SK-N-SH (cell line): ENCODE data around the gene FOXD3. TPM values are rescaled to one million over a fixed set of nuclear protein-coding genes. Genes with fewer than 3 reads are reported as not detected.

ENCODE experiments used
- CTCF ChIA-PET: fragments of 300-600, 350-600 bp; formaldehyde crosslinking; extraction: SDS; loops from one replicate; lab custom pipeline; 2021; lab: Yijun Ruan, JAX
- POLR2A ChIA-PET: fragments of 350-600 bp; sonication (Branson Sonifier 250); formaldehyde crosslinking; extraction: SDS; loops from one replicate; lab custom pipeline; 2020; ENCODE audit warnings: antibody characterized with exemption, inconsistent platforms; lab: Yijun Ruan, JAX
- DNase-seq: peaks from one replicate; pipeline ENCODE4 v3.0.0; 2012
- H2AFZ ChIP-seq: fragments of 200-600 bp; sonication (generic); 2 replicates; pipeline ENCODE4 v1.8.1; 2016; ENCODE audit warnings: antibody characterized with exemption, mild to moderate bottlenecking, low read depth
- H3F3A ChIP-seq: fragments of 200-600 bp; sonication (generic); replicated peaks from 2 replicates; pipeline ENCODE3; 2016; ENCODE audit warnings: antibody characterized with exemption, mild to moderate bottlenecking; ENCODE audit not compliant: insufficient read depth
- H3K27ac ChIP-seq, 2 experiments: fragments of 200-500 bp in 1 of 2; fragments of 200-600 bp in 1 of 2; sonication (Bioruptor generic) in 1 of 2; sonication (generic), shearing (Covaris generic) in 1 of 2; 2 replicates each; pipeline versions ENCODE4 v1.5.1 to v1.6.1; 2014 to 2016; ENCODE audit warnings: low read depth in 2 of 2, inconsistent platforms in 1 of 2, low read length in 1 of 2, mild to moderate bottlenecking in 1 of 2, mixed read lengths in 1 of 2
- H3K27me3 ChIP-seq: fragments of 200-600 bp; sonication (generic), shearing (Covaris generic); 2 replicates; pipeline ENCODE4 v1.6.1; 2016; ENCODE audit warnings: mixed run types; ENCODE audit not compliant: insufficient read depth
- H3K36me3 ChIP-seq, 2 experiments: fragments of 200-500 bp in 1 of 2; fragments of 200-600 bp in 1 of 2; sonication (Bioruptor generic) in 1 of 2; sonication (generic) in 1 of 2; replicated peaks in 1 of 2; 2 replicates each; pipeline versions ENCODE3 to v1.5.1; 2014 to 2016; ENCODE audit warnings: low read length in 1 of 2, mild to moderate bottlenecking in 1 of 2; ENCODE audit not compliant: insufficient read depth in 2 of 2, control insufficient read depth in 1 of 2
- H3K4me1 ChIP-seq, 2 experiments: fragments of 200-500 bp in 1 of 2; fragments of 200-600 bp in 1 of 2; sonication (Bioruptor generic) in 1 of 2; sonication (generic), shearing (Covaris generic) in 1 of 2; 2 replicates each; pipeline versions ENCODE4 v1.5.1 to v1.6.1; 2014 to 2016; ENCODE audit warnings: low read depth in 1 of 2, low read length in 1 of 2, mixed run types in 1 of 2; ENCODE audit not compliant: insufficient read depth in 2 of 2, control insufficient read depth in 1 of 2
- H3K4me2 ChIP-seq: fragments of 200-600 bp; sonication (generic), shearing (Covaris generic); 2 replicates; pipeline ENCODE4 v1.6.1; 2017; ENCODE audit warnings: mixed run types
- H3K4me3 ChIP-seq, 2 experiments: fragments of 200-500 bp in 1 of 2; fragments of 200-600 bp in 1 of 2; sonication (Bioruptor generic) in 1 of 2; sonication (generic), shearing (Covaris generic) in 1 of 2; 2 replicates each; pipeline versions ENCODE4 v1.5.1 to v1.8.1; 2014 to 2016; ENCODE audit warnings: low read depth in 2 of 2, inconsistent platforms in 1 of 2, low read length in 1 of 2, mild to moderate bottlenecking in 1 of 2, mixed read lengths in 1 of 2, moderate library complexity in 1 of 2
- H3K79me2 ChIP-seq: fragments of 200-600 bp; sonication (generic); 2 replicates; pipeline ENCODE4 v1.8.1; 2017; ENCODE audit warnings: mild to moderate bottlenecking; ENCODE audit not compliant: insufficient read depth
- H3K9ac ChIP-seq: fragments of 200-600 bp; sonication (generic); 2 replicates; pipeline ENCODE4 v1.6.1; 2017; ENCODE audit warnings: mixed run types
- H3K9me2 ChIP-seq: fragments of 200-600 bp; sonication (generic); 2 replicates; pipeline ENCODE4 v1.6.1; 2017; ENCODE audit warnings: mixed run types
- H3K9me3 ChIP-seq: fragments of 200-600 bp; sonication (generic); 2 replicates; pipeline ENCODE4 v1.6.1; 2017; ENCODE audit warnings: mixed run types, mild to moderate bottlenecking, moderate library complexity
- H4K20me1 ChIP-seq: fragments of 200-600 bp; sonication (generic); 2 replicates; pipeline ENCODE4 v1.6.1; 2017; ENCODE audit warnings: mild to moderate bottlenecking, mixed run types; ENCODE audit not compliant: insufficient read depth
- EP300 ChIP-seq, 2 experiments: IDR thresholded peaks; 2 replicates each; pipeline versions ENCODE4 v1.4.0 to v1.6.1; 2012; ENCODE audit warnings: borderline replicate concordance in 1 of 2, low read depth in 1 of 2, low read length in 1 of 2
- EZH2phosphoT487 ChIP-seq: fragments of 200-600 bp; sonication (generic); IDR thresholded peaks from 2 replicates; pipeline ENCODE4 v1.6.1; 2017; ENCODE audit warnings: low read depth, mixed run types, mild to moderate bottlenecking, antibody characterized with exemption, moderate library complexity, borderline replicate concordance
- GATA2 ChIP-seq: sonication (generic); formaldehyde crosslinking; IDR thresholded peaks from 2 replicates; pipeline ENCODE4 v1.5.0; 2020; ENCODE audit warnings: mild to moderate bottlenecking, missing genetic modification reagents
- MXI1 ChIP-seq: IDR thresholded peaks from 2 replicates; pipeline ENCODE4 v1.6.1; 2012; ENCODE audit warnings: mild to moderate bottlenecking, low read depth, low read length, improper control_type of control experiment
- YY1 ChIP-seq: IDR thresholded peaks from 2 replicates; pipeline ENCODE4 v1.4.0; 2012; ENCODE audit warnings: low read depth, mild to moderate bottlenecking
- WGBS: methylation state at CpG from one replicate; pipeline ENCODE4 v1.1.6; 2017; ENCODE audit warnings: low lambda C conversion rate; 5-methylcytosine and 5-hydroxymethylcytosine counted together
- polyA plus RNA-seq, 3 experiments: library from polyadenylated mRNA; depleted of rRNA; stranded (reverse); fragments of >200 nt; gene quantifications; 2 replicates each; pipeline ENCODE4 v1.2.3, GENCODE V29; 2012
- TF ChIP-seq, protein P1 (sequence below): fragments of 200-600 bp; sonication (generic); IDR thresholded peaks from 2 replicates; pipeline ENCODE4 v1.6.1; 2017; ENCODE audit warnings: antibody characterized with exemption, mild to moderate bottlenecking, moderate library complexity

Gene FOXD3
- polyA plus RNA-seq, 1 of the 3 experiments (the other 2 are of a cell fraction) = not detected

DNA sequence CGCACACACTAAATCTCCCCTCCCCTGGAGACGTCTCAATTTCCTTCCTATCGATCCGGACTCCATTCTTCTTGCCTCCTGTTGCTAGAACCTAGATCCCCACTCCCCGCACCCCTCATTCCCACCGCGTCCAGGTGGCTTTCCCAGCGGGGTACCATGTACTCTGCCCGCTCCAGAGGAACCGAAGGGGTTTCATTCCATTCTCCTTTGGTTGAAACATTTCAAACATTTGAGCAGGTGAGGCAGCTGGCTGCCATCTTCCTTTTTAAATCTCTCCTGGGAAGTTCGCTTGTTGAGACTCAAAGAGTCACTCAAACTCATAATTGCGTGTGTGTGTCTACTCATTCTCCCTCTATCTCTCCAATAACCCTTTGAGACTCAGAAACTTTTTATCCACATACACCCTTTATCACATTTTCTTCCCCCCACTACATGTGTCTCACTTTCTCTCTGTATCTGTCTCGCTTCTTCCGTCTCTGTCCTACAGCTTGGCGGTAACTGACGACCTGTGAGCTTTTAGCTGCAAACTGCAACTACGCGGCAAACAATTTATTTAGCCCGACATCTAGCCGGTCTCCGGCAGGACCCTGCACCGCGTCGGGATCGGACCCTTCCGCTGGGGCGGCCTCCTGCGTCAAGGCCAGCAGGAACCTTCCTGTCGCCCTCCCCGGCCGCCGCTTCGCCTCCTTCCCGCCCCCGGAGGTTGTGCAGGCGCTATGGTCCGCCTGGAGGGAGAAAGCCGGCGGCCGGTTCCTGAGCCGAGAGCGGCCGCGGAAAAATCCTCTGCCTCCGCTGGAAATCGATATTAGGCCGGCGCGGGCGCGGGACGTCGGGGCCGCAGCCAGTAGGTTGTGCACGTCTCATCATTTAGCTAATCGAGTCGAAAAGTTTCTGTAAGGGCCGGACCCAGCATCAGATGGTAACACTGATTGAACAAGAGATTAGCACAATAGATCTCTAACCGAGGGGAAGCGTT is 3.0 kb upstream of the FOXD3 start:
- Histone ChIP-seq H3K4me1 (peaks cover 4 to 7% of the 10 kb centered on the region in 2 experiments; a peak in 2 of 4 replicates), H3K36me3 (no peaks in the 10 kb centered on the region), H3K27ac (no peak overlapping the region), H4K20me1 (no peaks in the 10 kb centered on the region), H3K4me2 (no peak overlapping the region), H3K27me3 (peaks cover 93% of the 10 kb centered on the region), H3K79me2 (no peaks in the 10 kb centered on the region), H3K9ac (no peak overlapping the region), H3F3A (no peaks in the 10 kb centered on the region), H3K4me3 (no peak overlapping the region), H3K9me2 (no peaks in the 10 kb centered on the region), H3K9me3 (no peaks in the 10 kb centered on the region), H2AFZ (no peak overlapping the region)
- WGBS = 28% methylated on average over 49 of the region's 60 CpGs
- TF ChIP-seq GATA2 (CRISPR knock-in tag) = no peak
- peak; percentile 99; the same call in 1 of the 2 replicates for TF ChIP-seq EZH2phosphoT487
- TF ChIP-seq YY1 = no peak
- peak; percentile 54 for DNase-seq
- ChIA-PET CTCF (interaction anchor here (9.8 kb wide), 1 partner anchor 10 kb away, joined by 86 read pairs; no protein-coding TSS in a partner anchor), POLR2A (no interaction called here)

DNA sequence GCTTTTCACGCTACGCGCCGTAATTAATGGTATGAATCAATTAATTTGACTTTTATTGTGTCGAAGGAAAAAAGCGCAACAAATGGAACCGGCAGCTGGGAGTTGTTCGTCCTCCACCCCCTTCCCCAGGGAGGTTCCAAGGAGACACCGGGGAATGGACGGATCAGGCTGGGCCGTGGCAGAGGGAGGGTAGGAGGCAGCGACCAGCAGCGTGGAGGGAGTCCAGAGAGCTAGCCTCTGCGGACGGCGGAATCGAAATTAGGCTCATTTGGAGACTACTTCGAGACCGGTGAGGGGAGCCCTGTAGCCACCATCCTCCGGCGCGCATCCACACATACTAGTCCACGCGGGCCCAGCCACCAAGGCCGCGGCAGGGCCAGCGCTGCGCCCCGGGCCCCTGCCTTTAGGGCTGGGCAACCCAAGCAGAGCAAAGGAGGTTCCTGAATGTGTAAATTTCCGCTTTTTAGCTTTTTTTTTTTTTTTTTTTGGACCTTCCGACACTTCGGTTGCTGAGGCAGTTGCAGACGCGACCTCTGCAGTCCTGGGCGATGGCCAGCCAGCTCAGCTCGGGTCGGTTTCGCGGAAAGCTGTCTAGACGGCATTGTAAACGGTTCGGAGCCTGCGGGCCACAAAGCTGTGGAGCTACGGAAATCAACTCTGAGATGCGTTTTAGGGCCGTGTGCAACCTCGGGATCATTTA is 2.2 kb upstream of the FOXD3 start:
- ChIA-PET CTCF (interaction anchor here (9.8 kb wide), 1 partner anchor 9 kb away, joined by 86 read pairs; no protein-coding TSS in a partner anchor), POLR2A (no interaction called here)
- peak; percentile 65 for DNase-seq

DNA sequence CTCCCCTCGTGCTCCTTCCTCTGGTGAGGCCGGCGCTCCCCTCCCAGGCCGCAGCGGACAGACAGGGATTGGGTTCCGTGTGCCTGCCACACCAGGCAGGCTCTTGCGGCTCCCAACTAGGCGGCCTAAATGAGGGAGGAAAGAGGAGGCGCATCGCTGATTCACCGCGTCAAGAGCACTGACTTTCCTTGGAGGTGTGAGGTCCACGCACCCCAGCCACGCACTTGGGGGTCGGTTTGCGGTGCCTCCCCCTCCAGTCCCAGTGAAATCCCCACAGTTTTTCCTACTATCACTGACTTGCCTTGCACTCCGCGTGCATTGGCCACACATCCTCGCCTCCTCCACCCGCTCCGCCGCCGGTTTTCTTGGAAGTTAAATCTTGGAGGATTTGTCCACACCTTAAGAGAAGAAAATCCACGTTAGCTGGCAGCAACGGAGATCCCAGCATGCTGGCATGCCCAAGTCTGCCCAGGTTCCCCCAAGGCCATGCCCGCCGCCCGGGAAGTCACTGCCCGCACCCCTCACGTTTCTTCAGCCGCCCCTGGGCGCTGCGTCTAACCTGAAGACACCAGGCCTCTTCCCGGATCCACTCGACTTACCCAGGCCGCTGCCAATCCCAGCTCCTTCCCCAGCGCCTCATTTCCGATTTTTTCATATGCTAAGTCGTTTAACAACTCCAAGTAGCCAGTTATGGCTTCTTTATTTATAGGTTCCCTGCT is 1.1 kb upstream of the FOXD3 start:
- no peaks in the 10 kb centered on the region for H4K20me1 ChIP-seq
- TF ChIP-seq EP300 (IDR thresholded peaks at IDR 0.05; ENCODE audit: borderline replicate concordance in 1 of 2, low read depth in 1 of 2, low read length in 1 of 2) = no peak
- TF ChIP-seq, protein P1, sequence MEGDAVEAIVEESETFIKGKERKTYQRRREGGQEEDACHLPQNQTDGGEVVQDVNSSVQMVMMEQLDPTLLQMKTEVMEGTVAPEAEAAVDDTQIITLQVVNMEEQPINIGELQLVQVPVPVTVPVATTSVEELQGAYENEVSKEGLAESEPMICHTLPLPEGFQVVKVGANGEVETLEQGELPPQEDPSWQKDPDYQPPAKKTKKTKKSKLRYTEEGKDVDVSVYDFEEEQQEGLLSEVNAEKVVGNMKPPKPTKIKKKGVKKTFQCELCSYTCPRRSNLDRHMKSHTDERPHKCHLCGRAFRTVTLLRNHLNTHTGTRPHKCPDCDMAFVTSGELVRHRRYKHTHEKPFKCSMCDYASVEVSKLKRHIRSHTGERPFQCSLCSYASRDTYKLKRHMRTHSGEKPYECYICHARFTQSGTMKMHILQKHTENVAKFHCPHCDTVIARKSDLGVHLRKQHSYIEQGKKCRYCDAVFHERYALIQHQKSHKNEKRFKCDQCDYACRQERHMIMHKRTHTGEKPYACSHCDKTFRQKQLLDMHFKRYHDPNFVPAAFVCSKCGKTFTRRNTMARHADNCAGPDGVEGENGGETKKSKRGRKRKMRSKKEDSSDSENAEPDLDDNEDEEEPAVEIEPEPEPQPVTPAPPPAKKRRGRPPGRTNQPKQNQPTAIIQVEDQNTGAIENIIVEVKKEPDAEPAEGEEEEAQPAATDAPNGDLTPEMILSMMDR = no peak
- peaks cover 96% of the 10 kb centered on the region for H3K27me3 ChIP-seq
- ChIA-PET CTCF (interaction anchor here (0.9 to 9.8 kb wide), 4 partner anchors 8 to 479 kb away, joined by 3 to 86 read pairs (median 4); no protein-coding TSS in a partner anchor), POLR2A (no interaction called here)
- no peaks in the 10 kb centered on the region for H3F3A ChIP-seq
- H3K4me3 ChIP-seq = no peak overlapping the region
- no peaks in the 10 kb centered on the region for H3K36me3 ChIP-seq
- no peak overlapping the region; the same call in 1 of the 2 replicates for H3K4me2 ChIP-seq
- H2AFZ ChIP-seq = no peak overlapping the region
- no peak overlapping the region for H3K9ac ChIP-seq
- DNase-seq = peak; percentile 31
- WGBS = 13% methylated on average over 35 of the region's 39 CpGs
- H3K79me2 ChIP-seq = no peaks in the 10 kb centered on the region
- peaks cover 4 to 7% of the 10 kb centered on the region in 2 experiments; a peak in 2 of 4 replicates for H3K4me1 ChIP-seq
- no peaks in the 10 kb centered on the region for H3K9me2 ChIP-seq
- H3K9me3 ChIP-seq = no peaks in the 10 kb centered on the region
- H3K27ac ChIP-seq = no peak overlapping the region

More for the DNA sequence above, 2.2 kb upstream of the FOXD3 start:
- Histone ChIP-seq H3K36me3 (no peaks in the 10 kb centered on the region), H3K9me3 (no peaks in the 10 kb centered on the region), H3K4me2 (no peak overlapping the region), H3K27me3 (peaks cover 95% of the 10 kb centered on the region), H3K4me1 (peaks cover 4 to 7% of the 10 kb centered on the region in 2 experiments; a peak in 2 of 4 replicates), H2AFZ (no peak overlapping the region), H3K4me3 (no peak overlapping the region), H3K9ac (no peak overlapping the region), H3F3A (no peaks in the 10 kb centered on the region), H4K20me1 (no peaks in the 10 kb centered on the region), H3K27ac (no peak overlapping the region), H3K79me2 (no peaks in the 10 kb centered on the region), H3K9me2 (no peaks in the 10 kb centered on the region)
- TF ChIP-seq MXI1 = no peak
- TF ChIP-seq EZH2phosphoT487 = peak; percentile 84; the same call in 1 of the 2 replicates
- WGBS = 18% methylated on average over 38 of the region's 47 CpGs
